ENCODE measurements around the gene MAGEB16. TPM values are rescaled to one million over a fixed set of nuclear protein-coding genes. Genes with fewer than 3 reads are reported as not detected.

Gene MAGEB16
- total RNA-seq, 4 donors from 2014 or later: not detected

DNA sequence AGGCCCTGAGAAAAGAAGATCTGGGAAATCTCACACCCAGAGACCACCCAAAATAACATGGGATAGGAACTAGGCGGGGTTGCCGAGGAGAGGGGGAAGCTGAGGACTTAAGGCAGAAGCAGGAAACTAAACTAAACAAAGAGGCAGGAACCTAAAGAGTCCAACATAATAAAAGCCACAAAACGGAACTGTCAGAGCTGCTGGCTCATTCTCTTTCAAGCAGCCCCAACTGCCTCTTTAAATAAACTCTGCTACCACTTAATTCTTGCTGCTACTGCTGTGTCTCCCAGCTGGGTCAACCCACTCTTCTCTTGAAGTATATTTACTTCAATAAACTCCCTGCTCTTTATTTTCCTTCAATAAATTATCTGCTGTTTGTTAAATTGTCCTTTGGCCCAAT is 44.5 kb downstream of the MAGEB16 start:
- H3K9me3 ChIP-seq: no peaks in the 10 kb centered on the region
- no peaks in the 10 kb centered on the region for H3K36me3 ChIP-seq
- WGBS, 2 donors: 34 to 38% methylated on average over 3 of the region's 3 CpGs
- TF ChIP-seq, protein P1, sequence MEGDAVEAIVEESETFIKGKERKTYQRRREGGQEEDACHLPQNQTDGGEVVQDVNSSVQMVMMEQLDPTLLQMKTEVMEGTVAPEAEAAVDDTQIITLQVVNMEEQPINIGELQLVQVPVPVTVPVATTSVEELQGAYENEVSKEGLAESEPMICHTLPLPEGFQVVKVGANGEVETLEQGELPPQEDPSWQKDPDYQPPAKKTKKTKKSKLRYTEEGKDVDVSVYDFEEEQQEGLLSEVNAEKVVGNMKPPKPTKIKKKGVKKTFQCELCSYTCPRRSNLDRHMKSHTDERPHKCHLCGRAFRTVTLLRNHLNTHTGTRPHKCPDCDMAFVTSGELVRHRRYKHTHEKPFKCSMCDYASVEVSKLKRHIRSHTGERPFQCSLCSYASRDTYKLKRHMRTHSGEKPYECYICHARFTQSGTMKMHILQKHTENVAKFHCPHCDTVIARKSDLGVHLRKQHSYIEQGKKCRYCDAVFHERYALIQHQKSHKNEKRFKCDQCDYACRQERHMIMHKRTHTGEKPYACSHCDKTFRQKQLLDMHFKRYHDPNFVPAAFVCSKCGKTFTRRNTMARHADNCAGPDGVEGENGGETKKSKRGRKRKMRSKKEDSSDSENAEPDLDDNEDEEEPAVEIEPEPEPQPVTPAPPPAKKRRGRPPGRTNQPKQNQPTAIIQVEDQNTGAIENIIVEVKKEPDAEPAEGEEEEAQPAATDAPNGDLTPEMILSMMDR (IDR thresholded peaks at IDR 0.05): no peak
- no peak for TF ChIP-seq POLR2A (IDR thresholded peaks at IDR 0.05)
- no peak overlapping the region for H3K4me3 ChIP-seq
- intact Hi-C loops (cut with DNase I): no loop called here
- H3K4me1 ChIP-seq: no peaks in the 10 kb centered on the region
- no peak overlapping the region for H3K27ac ChIP-seq
- DNase-seq: no peak
- H3K27me3 ChIP-seq: no peaks in the 10 kb centered on the region

DNA sequence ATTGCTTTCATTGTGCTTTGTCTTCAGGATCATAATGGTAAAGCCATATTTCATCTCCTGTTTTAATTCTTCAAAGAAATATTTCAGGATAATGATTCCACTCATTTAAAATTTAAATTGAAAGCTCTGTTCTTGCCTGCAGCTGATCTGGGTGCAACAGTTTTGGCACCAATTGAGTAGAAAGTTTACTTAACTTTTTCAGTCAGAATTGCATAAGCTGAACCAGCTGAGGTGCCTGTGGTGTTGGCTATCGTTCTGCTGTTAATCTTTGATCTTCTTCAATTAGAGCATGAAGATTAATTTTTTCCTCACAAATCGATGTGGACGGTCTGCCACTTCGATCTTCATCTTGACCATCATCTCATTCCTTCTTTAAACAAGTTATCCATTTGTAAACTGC is 49.6 kb downstream of the MAGEB16 start:
- no peak for DNase-seq
- H3K27me3 ChIP-seq: no peaks in the 10 kb centered on the region
- 37 to 61% methylated on average over 4 of the region's 4 CpGs for WGBS, 2 donors
- no peaks in the 10 kb centered on the region for H3K4me1 ChIP-seq
- no peaks in the 10 kb centered on the region for H3K36me3 ChIP-seq
- H3K27ac ChIP-seq: no peak overlapping the region
- intact Hi-C loops (cut with DNase I): no loop called here
- no peak overlapping the region for H3K4me3 ChIP-seq
- no peak for TF ChIP-seq POLR2A (IDR thresholded peaks at IDR 0.05)
- TF ChIP-seq, protein P1 (IDR thresholded peaks at IDR 0.05): no peak
- H3K9me3 ChIP-seq: no peaks in the 10 kb centered on the region

Other genes starting within 250 kb of the MAGEB16 start
- not detected for gene CFAP47, start 121.4 kb downstream of the MAGEB16 start, total RNA-seq